Lower lobe of right lung (tissue), 2 donors: Measurements from ENCODE around the gene TMEM119. TPM values are rescaled to one million over a fixed set of nuclear protein-coding genes. Genes with fewer than 3 reads are reported as not detected.
"Not testable (repeated sequence)": the region's sequence is repeated elsewhere in the genome, so short reads cannot be mapped to it uniquely, and the experiment has no call there.

Experiments
- ATAC-seq, 2 donors: fragments of 200-7000 bp; cut with Tn5 transposase; one replicate each; pipeline ENCODE4 v1.9.1; 2020 to 2022; ENCODE audit warnings: mild to moderate bottlenecking in 2 of 2, moderate library complexity in 2 of 2
- DNase-seq: peaks from one replicate; pipeline ENCODE4 v3.0.0-alpha.2; 2020
- H3K27ac ChIP-seq: fragments of 200-600 bp; one replicate; pipeline ENCODE4 v1.8.0; 2022
- H3K27me3 ChIP-seq: fragments of 200-600 bp; one replicate; pipeline ENCODE4 v1.8.0; 2022; ENCODE audit warnings: low read depth
- H3K36me3 ChIP-seq: fragments of 200-600 bp; one replicate; pipeline ENCODE4 v1.8.0; 2022; ENCODE audit warnings: mild to moderate bottlenecking
- H3K4me1 ChIP-seq: fragments of 200-600 bp; one replicate; pipeline ENCODE4 v1.8.0; 2022
- H3K4me3 ChIP-seq: fragments of 200-600 bp; one replicate; pipeline ENCODE4 v1.8.0; 2022; ENCODE audit warnings: mild to moderate bottlenecking
- H3K9me3 ChIP-seq: fragments of 200-600 bp; one replicate; pipeline ENCODE4 v1.8.0; 2022
- intact Hi-C: fragments of 100-400 bp; cut with DNase I; formaldehyde crosslinking; loops from one replicate; pipeline ENCODE4 v1.11.0; 2022
- total RNA-seq: library from RNA; stranded (reverse); fragmentation: NEBNext Ultra II Directional; extraction: Animal tissue kit (Norgen Biotek cat#: 25700); gene quantifications from one replicate; pipeline ENCODE4 v1.2.1, GENCODE V29; 2021
- TF ChIP-seq, protein P1 (sequence below): fragments of 200-600 bp; IDR thresholded peaks from one replicate; pipeline ENCODE4 v1.8.0; 2022; ENCODE audit warnings: antibody characterized with exemption, mild to moderate bottlenecking
- donor health status: DM: no; HTN: yes; CAD: no; lungs with severe emphysema.

TMEM119 gene
- total RNA-seq, 1 donor from 2014 or later = 13.4 TPM

DNA sequence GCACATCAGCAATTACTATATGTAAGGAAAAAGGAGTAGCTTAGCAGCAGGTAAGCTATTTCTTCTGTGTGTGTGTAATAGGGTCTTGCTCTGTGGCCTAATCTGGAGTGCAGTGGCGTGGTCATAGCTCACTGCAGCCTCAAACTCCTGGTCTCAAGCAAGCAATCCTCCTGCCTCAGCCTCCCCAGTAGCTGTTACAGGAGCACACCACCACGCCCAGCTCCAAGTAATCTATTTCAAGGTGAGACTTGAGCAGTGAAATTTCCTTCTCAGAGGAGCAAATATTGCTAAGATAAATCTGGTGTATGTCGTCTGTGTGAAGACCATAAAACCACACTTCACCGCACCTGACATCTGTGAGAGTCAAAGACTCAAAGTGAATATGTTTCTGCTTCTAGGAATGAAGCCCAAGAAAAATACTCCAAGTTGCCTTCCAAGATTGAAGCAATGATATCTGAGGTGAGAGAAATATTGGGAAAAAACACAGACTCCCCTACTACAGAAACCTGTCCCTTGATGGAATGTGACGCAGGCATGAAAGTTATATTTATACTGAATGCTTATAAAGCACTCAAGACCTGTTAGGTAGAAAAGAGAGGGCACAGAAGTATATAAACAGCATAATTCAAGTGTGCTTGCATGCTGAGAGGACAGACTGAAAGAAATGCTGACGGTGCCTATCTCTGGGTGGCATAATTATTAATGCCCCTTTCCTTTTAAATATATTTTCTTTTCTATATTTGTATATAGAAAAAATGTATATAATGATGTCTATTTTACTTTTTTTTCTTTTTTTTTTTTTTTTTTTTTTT lies 38.3 kb upstream of the TMEM119 start:
- DNase-seq = no peak
- intact Hi-C loops = no loop called here
- peak in 1 of 2 donors; percentile 60 for ATAC-seq
- Histone ChIP-seq H3K27me3 (no peaks in the 10 kb centered on the region), H3K4me3 (no peak overlapping the region), H3K36me3 (no peaks in the 10 kb centered on the region), H3K9me3 (no peaks in the 10 kb centered on the region), H3K27ac (peak overlapping the region; percentile 85), H3K4me1 (peaks cover 70% of the 10 kb centered on the region)
- TF ChIP-seq, protein P1, sequence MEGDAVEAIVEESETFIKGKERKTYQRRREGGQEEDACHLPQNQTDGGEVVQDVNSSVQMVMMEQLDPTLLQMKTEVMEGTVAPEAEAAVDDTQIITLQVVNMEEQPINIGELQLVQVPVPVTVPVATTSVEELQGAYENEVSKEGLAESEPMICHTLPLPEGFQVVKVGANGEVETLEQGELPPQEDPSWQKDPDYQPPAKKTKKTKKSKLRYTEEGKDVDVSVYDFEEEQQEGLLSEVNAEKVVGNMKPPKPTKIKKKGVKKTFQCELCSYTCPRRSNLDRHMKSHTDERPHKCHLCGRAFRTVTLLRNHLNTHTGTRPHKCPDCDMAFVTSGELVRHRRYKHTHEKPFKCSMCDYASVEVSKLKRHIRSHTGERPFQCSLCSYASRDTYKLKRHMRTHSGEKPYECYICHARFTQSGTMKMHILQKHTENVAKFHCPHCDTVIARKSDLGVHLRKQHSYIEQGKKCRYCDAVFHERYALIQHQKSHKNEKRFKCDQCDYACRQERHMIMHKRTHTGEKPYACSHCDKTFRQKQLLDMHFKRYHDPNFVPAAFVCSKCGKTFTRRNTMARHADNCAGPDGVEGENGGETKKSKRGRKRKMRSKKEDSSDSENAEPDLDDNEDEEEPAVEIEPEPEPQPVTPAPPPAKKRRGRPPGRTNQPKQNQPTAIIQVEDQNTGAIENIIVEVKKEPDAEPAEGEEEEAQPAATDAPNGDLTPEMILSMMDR = no peak

DNA sequence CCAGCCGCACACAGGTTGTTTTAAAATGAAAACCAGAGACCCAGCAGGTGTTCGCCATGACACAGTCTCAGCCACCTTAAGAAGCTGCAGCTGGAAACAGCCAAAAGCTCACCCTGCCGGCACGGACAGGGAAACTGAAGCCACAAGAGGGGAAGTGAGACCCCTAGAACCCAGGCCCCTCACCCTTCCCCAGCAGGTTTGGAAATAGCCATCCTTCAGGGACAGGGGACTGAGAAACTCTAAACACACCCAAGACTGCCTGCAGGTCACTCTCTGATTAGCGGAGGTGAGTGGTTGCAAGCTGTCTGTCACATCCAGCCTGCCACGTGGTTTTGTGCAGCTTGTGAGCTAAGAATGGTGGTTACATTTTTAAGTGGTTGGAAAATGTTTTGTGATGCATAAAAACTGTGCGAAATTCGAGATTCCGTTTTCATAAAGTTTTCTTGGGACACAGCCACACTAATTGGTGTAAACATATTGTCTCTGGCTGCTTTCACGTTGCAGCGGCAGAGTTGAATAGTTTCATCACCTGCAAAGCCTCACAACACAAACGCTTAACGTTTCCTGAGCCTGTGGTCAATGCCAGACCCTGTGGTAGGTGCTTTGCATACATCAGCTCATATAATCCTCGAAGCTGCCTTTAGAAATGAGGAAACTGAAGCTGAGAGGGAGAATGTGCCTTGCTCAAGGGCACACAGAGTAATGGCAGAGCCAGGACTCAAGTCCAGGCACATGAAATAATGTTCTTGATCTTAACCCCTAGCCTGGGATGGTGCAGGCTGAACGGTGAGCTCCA lies 37.5 kb upstream of the TMEM119 start:
- H3K27me3 ChIP-seq = no peaks in the 10 kb centered on the region
- intact Hi-C loops = no loop called here
- H3K9me3 ChIP-seq = no peaks in the 10 kb centered on the region
- TF ChIP-seq, protein P1 = no peak
- peaks cover 73% of the 10 kb centered on the region for H3K4me1 ChIP-seq
- H3K36me3 ChIP-seq = no peaks in the 10 kb centered on the region
- H3K27ac ChIP-seq = peak overlapping the region; percentile 85
- H3K4me3 ChIP-seq = peak overlapping the region; percentile 7
- ATAC-seq (peak; percentile 21 to 23), DNase-seq (no peak)

DNA sequence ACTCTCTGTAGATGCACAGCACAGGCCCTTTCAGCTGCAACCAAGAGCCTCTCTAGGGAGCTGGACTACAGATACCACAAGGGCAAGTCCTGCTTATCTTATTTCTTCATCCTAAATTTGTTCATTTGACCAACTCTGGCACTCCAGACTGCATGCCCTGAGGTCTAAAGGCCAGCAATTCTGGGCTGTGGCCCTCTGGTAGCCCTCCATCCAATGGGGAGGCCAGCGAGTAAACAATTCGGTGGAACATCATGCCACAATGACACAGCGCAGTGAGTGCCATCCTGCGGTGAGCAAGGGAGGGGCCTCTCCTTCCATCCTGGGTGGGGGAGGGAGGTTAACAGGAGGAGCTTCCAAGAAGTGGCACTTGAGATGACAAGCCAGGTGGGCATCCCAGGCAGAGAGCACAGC lies 36.5 kb upstream of the TMEM119 start:
- Histone ChIP-seq H3K4me3 (no peak overlapping the region), H3K27ac (peak overlapping the region; percentile 85), H3K9me3 (no peaks in the 10 kb centered on the region), H3K27me3 (no peaks in the 10 kb centered on the region), H3K36me3 (no peaks in the 10 kb centered on the region), H3K4me1 (peaks cover 84% of the 10 kb centered on the region)
- DNase-seq = peak; percentile 78
- TF ChIP-seq, protein P1 = no peak
- peak; percentile 11 to 57 for ATAC-seq
- intact Hi-C loops = no loop called here

DNA sequence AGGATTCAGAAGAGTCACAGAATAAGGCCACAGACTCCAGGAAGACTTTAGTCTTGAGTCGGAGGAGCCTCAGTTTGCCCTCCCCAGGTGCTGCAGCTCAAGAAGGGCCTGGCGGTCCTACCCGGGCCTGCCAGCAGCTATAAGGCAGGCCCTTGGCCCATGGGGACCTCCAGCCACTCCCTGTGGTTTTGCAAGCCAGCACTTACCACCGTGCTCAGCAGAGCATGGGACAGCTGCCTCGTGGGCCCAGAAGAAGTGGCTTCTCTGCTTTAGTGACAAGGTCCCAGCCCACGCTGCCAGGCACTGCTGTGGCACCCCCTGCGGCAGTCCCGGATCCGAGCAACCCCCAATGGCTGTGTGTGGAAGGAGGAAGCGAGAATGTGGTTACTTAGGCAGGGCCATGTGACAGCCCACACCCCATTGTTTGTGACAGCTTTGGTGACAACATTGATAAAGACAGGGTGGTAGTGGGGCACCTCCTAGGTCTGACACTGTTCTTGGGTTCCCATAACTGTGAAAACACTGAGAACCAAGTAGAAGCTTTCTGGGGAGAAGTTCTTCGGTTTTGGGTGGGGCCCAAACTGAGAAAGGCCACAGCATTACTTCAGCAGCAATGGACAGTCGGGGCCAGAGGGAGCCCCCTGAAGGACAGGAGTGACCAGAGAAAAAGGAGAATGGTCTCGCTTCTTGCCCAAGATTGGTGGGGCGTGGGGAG lies 35.8 kb upstream of the TMEM119 start, which contains the start of gene SELPLG:
TSS of gene SELPLG (minus strand) at position 361 of the 715 bp plus-strand sequence. CDS start 9,587 bp downstream, outside the sequence.
- Histone ChIP-seq H3K27me3 (no peaks in the 10 kb centered on the region), H3K9me3 (no peaks in the 10 kb centered on the region), H3K36me3 (no peaks in the 10 kb centered on the region), H3K27ac (peak within 1 kb of the TSS; percentile 85), H3K4me1 (peaks cover 86% of the 10 kb centered on the region), H3K4me3 (peak within 1 kb of the TSS; percentile 50)
- TF ChIP-seq, protein P1 = no peak
- ATAC-seq = peak; percentile 53 to 88
- intact Hi-C loops = no loop called here
- DNase-seq = peak; percentile 95

DNA sequence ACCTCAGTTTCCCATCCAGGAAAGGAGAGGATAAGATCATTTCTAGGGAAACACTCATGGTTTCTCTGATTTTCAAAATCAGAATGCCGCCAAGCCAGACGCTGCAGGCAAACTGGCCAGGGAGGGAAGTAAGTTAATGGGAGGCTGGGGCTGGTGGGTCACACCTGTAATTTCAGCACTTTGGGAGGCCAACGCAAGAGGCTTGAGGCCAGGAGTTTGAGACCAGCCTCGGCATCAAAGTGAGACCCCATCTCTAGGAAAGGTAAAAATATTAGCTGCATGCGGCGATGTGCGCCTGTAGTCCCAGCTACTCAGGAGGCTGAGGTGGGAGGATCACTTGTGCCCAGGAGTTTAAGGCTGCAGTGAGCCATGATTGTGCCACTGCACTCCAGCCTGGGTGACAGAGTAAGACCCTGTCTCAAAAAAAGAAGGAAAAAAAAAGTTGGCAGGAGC lies 35.2 kb upstream of the TMEM119 start:
- no peak for DNase-seq

DNA sequence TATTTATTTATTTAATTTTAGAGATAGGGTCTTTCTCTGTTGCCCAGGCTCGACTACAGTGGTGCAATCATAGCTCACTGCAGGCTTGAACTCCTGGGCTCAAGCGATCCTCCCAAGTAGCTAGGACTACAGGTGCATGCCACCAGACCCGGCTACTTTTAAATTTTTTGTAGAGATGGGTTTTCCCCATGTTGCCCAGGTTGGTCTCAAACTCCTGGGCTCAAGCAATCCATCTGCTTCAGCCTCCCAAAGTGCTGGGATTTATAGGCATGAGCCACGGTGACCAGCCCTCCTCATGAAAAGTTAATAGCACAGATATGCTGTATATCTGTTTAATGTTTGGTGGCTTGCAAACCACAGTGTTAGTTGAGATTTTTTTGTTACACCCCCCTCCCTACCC lies 33.4 kb upstream of the TMEM119 start:
- DNase-seq, H3K36me3 ChIP-seq, ATAC-seq, intact Hi-C loops, H3K27me3 ChIP-seq, H3K9me3 ChIP-seq: not testable (repeated sequence)
- Histone ChIP-seq H3K4me1 (peaks cover 76% of the 10 kb centered on the region), H3K4me3 (peak overlapping the region; percentile 50), H3K27ac (peak overlapping the region; percentile 64)

More for the DNA sequence above, 35.2 kb upstream of the TMEM119 start:
- Histone ChIP-seq H3K4me1 (peaks cover 84% of the 10 kb centered on the region), H3K27me3 (no peaks in the 10 kb centered on the region), H3K27ac (peak overlapping the region; percentile 85), H3K36me3 (no peaks in the 10 kb centered on the region), H3K9me3 (no peaks in the 10 kb centered on the region), H3K4me3 (peak overlapping the region; percentile 50)
- TF ChIP-seq, protein P1 = no peak
- intact Hi-C loops = no loop called here
- no peak for ATAC-seq
